HG03432 (cell line): Measurements from ENCODE around the gene FIGNL2.
"Not testable (repeated sequence)": the region's sequence is repeated elsewhere in the genome, so short reads cannot be mapped to it uniquely, and the experiment has no call there.

Experiments
- ATAC-seq: cut with Tn5 transposase; IDR thresholded peaks from one replicate; pipeline ENCODE4 v1.9.1; 2021; ENCODE audit warnings: mild to moderate bottlenecking, moderate library complexity; ENCODE audit not compliant: unreplicated experiment

FIGNL2 gene, protein sequence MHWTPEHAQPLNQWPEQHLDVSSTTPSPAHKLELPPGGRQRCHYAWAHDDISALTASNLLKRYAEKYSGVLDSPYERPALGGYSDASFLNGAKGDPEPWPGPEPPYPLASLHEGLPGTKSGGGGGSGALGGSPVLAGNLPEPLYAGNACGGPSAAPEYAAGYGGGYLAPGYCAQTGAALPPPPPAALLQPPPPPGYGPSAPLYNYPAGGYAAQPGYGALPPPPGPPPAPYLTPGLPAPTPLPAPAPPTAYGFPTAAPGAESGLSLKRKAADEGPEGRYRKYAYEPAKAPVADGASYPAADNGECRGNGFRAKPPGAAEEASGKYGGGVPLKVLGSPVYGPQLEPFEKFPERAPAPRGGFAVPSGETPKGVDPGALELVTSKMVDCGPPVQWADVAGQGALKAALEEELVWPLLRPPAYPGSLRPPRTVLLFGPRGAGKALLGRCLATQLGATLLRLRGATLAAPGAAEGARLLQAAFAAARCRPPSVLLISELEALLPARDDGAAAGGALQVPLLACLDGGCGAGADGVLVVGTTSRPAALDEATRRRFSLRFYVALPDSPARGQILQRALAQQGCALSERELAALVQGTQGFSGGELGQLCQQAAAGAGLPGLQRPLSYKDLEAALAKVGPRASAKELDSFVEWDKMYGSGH

DNA sequence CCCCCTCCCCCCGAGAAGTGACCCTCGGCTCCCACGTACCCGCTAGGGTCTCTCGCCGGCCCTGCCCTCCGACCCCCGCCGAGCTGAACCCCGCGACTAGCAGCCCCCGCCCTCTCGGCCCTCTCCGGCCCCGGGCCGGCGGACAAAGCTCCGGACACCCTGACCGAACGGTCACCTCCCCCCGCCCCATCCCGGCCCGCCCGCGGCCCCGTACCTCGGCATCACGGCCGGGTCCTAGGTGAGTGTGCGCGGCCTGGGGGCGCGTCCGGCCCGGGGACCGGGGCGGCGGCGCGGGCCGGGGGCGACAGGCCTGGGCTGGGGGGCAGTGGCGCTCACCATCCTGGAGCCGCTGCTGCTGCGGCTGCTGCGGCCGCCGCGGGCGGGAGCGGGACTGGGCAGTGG is at the start of gene FIGNL2:
Gene FIGNL2 (minus strand): TSS at position 393 of the 402 bp plus-strand sequence. CDS start 26,305 bp downstream, outside the sequence.
- no peak for ATAC-seq

DNA sequence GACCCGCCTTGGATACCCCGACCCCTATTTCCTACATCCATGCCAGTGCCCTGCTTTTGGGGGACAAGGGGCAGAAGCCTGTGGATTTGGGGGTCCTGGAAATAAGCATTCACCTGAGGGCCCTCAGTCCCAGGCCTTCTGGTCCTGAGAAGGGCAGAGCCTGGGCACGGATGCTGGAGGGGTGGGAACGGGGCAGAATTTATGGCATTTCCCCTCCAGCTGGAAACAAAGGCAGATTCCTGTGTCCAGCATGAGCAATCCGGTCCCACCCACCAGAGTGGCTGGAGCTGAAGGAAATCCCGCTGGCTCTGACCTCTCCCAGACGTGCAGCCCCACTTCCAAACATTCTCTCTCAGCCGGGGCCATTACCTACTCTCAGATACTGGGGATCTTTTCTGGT is 48.7 kb upstream of the FIGNL2 start:
- ATAC-seq, result no peak

DNA sequence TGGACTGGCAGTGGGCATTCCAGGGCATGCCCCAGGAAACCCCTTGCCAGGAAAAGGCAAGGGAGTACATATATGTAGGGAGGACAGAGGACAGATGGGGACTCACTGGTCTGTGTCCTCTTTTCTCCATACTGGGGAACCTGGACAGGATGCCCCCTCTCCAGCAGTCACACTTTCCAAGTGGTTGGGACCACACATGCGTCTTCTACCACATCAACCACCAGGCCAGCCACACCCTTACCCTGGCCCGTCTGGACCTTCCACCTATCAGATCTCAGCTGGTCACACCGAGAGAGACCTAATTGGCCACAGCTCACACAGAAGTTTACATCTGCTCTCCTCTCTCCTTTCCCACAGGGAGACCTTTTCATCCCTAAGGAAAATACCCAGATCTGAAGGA is 47.7 kb upstream of the FIGNL2 start:
- no peak for ATAC-seq

DNA sequence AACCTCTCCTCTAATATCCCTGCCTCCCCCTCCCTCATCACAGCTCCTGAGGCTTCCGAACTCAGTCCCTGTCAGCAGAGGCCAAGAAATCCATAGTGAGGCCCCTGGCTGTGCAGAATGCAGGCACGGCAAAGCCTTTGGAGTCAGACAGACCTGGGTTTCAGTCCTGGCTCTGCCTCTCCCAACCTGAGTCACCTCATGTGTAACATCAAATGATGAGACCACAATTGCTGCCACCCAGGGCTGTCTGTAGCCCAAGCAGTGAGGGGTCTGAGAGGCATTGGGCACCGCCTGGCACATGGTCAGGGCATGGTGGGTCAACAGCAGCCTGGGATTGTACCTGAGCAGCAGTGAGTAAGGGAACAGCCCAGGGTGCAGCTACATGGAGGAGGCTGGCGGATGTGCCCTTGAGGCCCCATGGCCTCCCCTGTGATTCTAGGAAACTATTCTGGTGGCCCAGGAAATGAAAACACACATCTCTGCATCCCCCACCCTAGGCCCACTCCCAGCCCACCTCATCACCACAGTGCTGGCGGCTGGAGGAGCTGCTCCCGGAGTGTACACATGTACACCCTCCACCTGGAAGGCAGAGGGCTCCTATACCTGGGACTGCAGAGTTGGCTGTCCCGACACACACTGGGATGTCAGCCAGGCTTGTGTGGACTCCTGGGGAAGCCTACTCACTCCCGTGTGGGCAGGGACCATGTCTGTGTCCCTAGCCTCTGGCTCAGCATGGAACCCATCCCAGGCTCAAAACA is 47.0 kb upstream of the FIGNL2 start:
- no peak for ATAC-seq

DNA sequence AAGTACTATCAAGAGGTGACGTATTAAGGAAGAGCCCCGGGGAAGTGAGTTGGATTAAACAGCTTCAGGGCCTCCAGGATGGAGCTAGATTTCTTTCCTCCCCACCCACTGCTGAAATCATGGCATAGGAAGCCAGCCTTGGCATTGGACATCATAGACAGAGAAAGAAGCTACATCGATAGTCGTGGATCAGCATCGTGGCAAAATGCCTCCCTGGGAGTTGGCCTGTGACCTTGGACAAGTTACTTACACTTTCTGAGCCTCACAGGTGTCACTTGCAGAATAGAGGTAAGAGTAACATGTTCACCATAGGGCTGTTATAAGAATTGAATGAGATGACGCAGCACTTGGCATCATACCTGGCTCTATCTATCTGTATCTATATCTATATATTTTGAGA is 45.3 kb upstream of the FIGNL2 start:
- no peak for ATAC-seq

DNA sequence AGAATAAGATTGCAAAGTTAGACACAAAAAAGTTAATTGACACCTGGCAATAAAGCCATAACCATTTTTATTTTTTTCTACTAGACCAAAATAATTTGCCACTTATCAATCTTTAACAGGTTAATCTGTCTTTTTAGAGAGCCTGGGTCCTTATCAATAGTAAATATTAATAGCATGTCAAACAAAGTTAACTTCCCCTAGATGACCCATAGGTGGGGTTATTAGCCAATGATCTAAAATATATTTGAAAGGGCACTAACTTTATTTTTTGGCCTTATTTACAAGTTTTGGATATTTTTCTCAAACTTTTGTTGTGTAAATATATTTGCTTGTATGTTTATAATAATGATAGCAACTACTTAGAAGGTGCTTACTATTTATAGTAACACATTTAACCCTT is 43.3 kb upstream of the FIGNL2 start:
- ATAC-seq, result no peak

DNA sequence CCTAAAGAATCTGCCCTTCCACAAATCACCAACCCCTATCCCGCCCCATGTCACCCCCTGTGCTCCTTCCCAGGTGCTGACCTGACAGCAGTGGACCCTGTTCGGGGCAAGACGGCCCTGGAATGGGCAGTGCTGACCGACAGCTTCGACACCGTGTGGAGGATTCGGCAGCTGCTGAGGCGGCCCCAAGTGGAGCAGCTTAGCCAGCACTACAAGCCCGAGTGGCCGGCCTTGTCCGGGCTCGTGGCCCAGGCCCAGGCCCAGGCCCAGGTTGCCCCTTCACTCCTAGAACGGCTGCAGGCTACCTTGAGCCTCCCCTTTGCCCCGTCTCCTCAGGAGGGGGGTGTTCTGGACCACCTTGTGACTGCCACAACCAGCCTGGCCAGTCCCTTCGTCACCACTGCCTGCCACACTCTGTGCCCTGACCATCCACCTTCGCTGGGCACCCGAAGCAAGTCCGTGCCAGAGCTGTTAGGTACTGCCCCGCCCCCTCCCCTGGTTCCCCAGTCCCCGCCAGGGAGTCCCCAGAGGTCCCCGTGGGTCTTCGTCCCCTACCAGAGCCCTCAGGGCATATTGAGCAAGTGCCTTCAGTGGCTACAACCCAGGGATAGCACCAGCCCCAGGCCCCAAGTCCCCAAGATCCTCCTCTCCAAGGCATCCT is 42.1 kb upstream of the FIGNL2 start:
- ATAC-seq, result no peak

DNA sequence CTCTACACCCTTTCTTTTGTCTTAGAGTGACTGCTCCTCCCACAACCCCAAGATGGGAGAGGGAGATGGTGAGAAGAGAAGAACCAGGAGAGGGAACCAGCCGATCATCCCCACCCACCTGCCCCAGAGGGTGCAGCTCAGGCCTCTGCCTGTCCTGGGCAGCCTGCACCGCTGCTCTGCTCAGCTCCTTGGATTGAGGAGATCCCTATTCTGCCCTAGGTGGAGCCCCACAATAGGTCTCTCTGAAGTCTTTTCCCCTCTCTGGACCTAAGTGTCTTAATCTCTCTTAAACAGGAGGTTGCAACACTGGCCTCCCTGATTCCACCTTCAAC is 41.6 kb upstream of the FIGNL2 start:
- ATAC-seq, result no peak

DNA sequence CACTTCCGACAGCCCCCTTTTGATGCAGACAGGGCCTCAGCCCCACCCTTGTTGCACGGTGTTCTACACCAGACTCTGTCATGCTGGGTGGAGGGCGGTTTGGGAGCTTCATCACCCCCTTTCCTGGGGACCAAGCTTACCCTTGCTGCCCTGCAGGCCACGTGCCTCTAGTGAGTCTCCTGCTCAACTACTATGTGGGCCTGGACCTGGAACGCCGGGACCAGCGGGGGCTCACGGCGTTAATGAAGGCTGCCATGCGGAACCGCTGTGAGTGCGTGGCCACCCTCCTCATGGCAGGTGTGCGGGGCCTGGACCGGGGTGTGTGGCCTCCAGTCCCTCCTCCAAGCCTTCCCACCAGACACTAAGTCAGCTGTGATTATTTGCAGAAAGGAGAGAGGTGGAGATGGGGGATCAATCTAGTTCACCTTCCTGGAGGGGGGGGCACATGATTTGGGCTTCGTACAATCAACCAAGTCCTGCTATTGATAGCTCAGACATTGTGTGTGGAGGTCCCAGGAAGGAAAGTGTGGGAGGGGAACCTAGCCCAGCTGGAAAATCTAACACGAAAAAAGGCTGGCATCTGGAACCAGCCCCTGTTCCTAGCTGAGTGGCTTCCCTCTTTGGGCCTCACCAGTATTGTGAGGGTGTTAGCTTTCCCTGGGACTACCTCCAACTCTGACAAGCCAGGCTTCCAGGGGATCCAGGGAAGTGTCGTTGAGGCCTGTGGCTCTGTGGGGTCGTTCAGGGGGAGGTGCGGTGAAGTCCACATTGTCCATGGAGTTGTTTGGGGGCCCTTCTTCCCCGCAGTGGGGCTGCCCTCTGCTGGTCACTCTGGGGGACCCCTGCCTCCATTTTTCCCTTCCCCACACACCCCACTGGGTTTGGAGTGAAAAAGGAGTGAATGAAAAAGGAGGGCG is 41.0 kb upstream of the FIGNL2 start:
- ATAC-seq, result no peak

DNA sequence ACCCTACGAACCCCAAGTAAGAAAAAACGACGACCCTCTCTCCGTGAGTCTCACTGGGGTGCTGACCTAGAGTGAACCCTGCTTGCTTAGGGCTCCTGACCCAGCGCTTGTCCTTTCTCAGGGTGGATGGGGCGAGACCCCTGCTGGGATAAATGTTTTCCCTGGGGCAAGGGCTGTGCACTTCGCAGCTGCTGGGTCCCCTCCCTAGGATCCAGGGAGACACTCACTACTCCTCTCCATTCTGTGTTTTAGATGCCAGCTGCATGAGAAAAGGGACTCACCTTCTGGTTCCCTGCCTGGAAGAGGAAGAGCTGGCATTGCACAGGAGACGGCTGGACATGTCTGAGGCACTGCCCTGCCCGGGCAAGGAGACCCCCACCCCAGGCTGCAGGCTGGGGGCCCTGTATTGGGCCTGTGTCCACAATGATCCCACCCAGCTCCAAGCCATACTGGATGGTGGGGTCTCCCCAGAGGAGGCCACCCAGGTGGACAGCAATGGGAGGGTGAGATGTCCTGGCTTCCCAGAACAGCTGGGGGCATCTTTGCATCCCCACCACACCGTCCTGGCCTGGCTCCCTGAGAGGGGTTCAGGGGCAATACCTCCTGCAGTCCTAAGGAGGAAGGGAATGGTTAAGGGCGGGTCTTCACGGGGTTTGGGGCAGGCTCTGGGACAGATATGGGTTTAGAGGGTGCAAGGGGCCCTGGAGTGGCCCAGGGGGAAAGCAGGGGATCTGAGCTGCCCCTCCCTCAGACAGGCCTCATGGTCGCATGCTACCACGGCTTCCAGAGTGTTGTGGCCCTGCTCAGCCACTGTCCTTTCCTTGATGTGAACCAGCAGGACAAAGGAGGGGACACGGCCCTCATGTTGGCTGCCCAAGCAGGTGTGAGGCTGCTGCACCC is 40.0 kb upstream of the FIGNL2 start:
- no peak for ATAC-seq

DNA sequence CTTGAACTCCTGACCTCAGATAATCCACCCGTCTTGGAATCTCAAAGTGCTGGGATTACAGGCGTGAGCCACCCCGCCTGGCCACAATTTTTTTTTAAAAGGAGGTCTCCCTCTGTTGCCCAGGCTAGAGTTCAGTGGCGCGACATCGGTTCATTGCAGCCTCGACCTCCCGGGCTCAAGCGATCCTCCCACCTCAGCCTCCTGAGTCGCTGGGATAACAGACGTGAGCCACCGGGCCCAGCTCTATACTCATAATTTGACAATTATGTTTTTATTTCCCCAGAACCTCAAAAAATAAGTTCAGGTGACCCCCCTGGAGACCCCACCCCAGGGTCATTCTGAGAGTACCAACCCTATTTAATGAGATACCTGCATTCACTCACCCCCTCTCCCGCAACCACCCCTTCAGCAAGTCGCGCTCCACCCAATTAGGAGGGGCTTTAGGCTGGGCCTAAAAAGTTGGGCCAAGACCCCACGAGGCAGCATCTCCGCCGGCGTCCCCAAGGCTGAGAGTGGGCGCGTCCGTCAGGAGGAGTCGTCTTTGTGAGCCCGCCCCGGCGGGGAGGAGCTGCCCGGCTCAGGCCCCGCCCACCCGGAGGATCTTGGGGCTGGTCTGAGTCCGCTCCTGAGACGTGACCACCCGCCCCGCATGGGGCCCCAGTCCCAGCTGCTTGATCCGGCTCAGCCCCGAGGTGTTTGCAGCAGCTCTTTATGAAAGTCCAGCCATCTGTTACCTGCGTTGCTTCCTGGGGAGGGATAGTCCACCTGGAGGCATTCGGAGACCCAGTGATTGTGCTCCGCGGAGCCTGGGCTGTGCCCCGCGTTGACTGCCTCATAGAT is 39.2 kb upstream of the FIGNL2 start, which contains the start of gene ANKRD33:
Gene ANKRD33 (plus strand): TSS at position 628 of the 840 bp plus-strand sequence. CDS start 84 bp downstream, at position 712.
- no peak for ATAC-seq

DNA sequence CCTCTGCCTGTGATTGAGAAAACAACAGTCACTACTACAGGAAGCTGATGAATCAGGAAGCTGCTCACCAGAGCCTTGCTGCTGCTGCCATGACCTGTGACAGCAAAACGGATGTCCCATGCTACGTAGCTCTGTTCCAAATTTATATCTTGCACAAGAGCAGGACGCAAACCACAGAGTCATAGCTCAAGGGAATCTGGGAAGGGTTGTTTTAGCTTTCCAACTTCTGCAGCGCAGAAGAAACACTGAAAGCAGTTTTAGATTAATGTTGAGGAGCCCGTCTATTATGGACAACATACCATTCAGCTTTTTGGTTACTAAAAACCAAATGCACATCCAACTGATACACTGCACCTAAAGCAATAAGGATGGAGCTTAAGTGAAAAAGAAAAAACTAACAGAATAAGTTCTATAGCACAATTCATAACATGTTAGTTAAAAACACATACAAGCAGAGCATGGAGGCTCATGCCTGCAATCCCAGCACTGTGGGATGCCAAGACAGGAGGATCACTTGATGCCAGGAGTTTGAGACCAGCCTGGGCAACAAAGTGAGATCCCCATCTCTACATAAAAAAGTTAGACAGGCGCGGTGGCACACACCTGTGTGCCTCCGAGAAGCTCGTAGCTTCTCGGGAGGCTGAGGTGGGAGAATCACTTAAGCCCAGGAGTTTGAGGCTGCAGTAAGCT is 37.6 kb upstream of the FIGNL2 start:
- no peak for ATAC-seq

DNA sequence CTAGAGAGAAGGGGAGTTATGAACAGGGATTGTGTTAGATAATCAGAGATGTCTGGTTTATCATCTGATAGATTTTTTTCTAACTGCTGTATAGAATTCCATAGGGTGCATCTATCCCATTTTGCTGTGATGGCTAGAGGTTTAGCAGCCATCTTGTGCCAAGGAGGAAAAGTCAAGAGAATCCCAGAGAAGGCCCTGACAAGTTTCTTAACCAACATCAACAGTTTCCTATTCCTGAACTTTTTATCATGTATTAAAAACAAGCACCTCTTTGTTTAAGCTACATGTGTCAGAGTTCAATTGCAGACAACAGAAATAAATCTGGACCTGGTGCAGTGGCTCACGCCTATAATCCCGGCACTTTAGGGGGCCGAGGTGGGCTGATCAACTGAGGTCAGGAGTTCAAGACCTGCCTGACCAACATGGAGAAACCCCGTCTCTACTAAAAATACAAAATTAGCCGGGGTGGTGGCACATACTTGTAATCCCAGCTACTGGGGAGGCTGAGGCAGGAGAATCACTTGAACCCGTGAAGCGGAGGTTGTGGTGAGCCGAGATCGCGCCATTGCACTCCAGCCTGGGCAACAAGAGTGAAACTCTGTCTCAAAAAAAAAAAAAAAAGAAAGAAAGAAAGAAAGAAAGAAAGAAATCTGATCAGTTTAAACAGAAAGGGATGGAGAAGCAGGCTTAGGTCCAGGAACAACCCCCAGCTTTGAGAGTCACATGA is 36.9 kb upstream of the FIGNL2 start:
- not testable (repeated sequence) for ATAC-seq

DNA sequence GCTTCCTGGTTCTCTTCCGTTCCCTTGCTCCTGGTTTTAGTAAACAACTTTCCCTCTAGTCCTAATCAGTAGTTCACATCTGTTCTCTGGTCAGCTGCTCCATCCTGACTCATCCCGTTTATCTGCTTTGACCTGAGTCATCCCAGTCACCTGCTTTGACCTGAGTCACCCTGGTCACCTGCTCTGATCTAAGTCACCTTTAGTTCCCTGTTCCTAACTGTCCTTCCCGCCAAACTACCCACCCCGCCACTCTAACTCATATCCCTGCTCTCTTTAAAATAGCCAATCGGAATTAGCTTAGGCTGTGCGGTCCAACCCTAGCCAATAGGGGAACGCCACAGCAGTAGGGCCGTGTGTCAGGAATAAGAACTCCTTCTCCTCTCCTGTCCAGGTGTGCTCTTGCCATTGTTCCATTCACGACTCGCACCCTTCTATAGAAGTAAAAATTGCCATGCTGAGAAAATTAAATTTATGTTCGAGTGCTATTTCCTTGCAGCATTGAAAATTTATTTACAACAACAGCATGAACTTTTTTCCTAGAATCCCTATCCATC is 36.2 kb upstream of the FIGNL2 start:
- no peak for ATAC-seq

DNA sequence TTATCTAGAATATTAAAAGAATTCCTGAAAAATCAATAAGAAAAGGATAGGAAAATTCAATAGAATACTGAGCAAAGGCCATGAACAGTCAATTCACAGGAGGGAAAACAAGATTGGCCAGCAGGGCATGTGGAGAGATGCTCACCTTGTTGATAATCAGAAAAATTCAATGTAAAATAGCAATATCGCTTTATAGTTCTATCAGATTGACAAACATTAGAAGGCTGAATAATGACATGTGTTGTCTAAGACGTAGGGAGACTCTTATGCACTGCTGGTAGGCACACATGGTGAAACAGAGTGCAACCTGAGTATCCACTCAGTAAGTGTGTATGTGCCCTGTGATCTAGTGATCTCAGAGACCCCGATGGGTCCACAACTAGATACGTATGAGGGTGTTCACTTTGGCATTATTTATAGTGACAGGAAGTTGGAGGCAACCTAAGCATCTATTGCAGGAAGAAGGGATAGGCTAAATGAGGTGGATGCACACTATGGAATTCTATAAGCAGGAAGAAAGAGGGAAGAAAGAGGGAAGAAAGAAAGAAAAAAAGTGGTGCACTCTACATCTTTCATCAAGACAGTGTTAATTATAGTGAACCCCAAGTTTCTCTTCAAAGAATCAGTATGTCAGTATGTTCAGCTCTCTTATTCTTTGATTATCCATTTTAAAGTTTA is 35.6 kb upstream of the FIGNL2 start:
- ATAC-seq, result no peak

DNA sequence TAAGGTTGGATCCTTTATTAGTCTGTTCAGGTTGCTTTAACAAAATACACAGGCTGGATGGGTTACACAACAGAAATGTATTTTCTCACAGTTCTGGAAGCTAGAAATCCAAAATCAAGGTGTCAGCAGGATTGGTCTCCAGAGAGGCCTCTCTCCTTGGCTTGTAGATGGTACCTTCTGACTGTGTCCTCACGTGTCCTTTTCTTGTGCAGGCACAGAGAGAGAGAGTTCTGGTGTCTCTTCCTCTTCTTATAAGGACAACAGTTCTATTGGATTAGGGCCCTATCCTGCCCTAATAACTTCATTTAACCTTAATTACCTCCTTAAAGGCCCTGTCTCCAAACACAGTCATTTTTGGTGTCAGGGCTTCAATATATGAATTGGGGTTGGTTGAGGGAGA is 34.8 kb upstream of the FIGNL2 start:
- ATAC-seq, result no peak
